Kidney (tissue), 14 donors: ENCODE measurements around the gene ACTL6B. TPM values are rescaled to one million over a fixed set of nuclear protein-coding genes. Genes with fewer than 3 reads are reported as not detected.

Experiments used
- DNase-seq, 5 donors: peaks; one replicate each; pipeline ENCODE4 v3.0.0-alpha.2; 2013 to 2020
- FAIRE-seq: peaks from 2 replicates; lab custom pipeline; 2012; peaks lifted over from hg19 to GRCh38; lab: Jason Lieb, UNC
- H3K27ac ChIP-seq, 2 donors: one replicate each; pipeline ENCODE4 v1.7.0; 2013; ENCODE audit warnings: low read depth in 2 of 2, low read length in 2 of 2, inconsistent platforms in 1 of 2
- H3K27me3 ChIP-seq: one replicate; pipeline ENCODE4 v1.7.1; 2013; ENCODE audit warnings: low read length, inconsistent platforms; ENCODE audit not compliant: control insufficient read depth, insufficient read depth
- H3K36me3 ChIP-seq, 3 donors: one replicate each; pipeline versions ENCODE4 v1.7.0 to v1.7.1; 2013; ENCODE audit warnings: low read length in 3 of 3, control low read depth in 1 of 3, inconsistent platforms in 1 of 3; ENCODE audit not compliant: insufficient read depth in 3 of 3, control insufficient read depth in 2 of 3
- H3K4me1 ChIP-seq, 3 donors: one replicate each; pipeline versions ENCODE4 v1.7.0 to v1.7.1; 2013; ENCODE audit warnings: low read length in 3 of 3, inconsistent platforms in 1 of 3, low read depth in 1 of 3; ENCODE audit not compliant: control insufficient read depth in 2 of 3, insufficient read depth in 2 of 3
- H3K4me3 ChIP-seq, 3 donors: one replicate each; pipeline versions ENCODE4 v1.7.0 to v1.8.1; 2013; ENCODE audit warnings: low read length in 3 of 3, control low read depth in 1 of 3, inconsistent platforms in 1 of 3
- H3K9ac ChIP-seq, 3 donors: one replicate each; pipeline versions ENCODE4 v1.7.0 to v1.7.1; 2013; ENCODE audit warnings: low read length in 3 of 3, control low read depth in 1 of 3, inconsistent platforms in 1 of 3
- H3K9me3 ChIP-seq, 3 donors: one replicate each; pipeline versions ENCODE4 v1.7.0 to v1.7.1; 2013; ENCODE audit warnings: low read length in 3 of 3, control low read depth in 1 of 3, inconsistent platforms in 1 of 3; ENCODE audit not compliant: control insufficient read depth in 2 of 3, insufficient read depth in 1 of 3
- intact Hi-C: fragments of 100-400 bp; cut with DNase I; formaldehyde crosslinking; loops from one replicate; pipeline ENCODE4 v1.11.1; 2022
- polyA plus RNA-seq: library from polyadenylated mRNA; stranded (reverse); fragments of 350-450 nt; fragmentation: Illumina TruSeq; extraction: RNeasy Lipid Tissue Mini Kit (QIAGEN cat#74804); gene quantifications from one replicate; pipeline ENCODE4 v1.2.3, GENCODE V29; 2014; ENCODE audit warnings: low read depth, low replicate concordance; ENCODE audit not compliant: insufficient read depth
- total RNA-seq: library from RNA; stranded (reverse); fragmentation: NEBNext Ultra II Directional; extraction: Animal tissue kit (Norgen Biotek cat#: 25700); gene quantifications from one replicate; pipeline ENCODE4 v1.2.1, GENCODE V29; 2021
- TF ChIP-seq, protein P1 (sequence below): IDR thresholded peaks from 3 replicates; pipeline ENCODE4 v1.5.1; 2012; ENCODE audit warnings: mild to moderate bottlenecking, moderate library complexity, borderline replicate concordance; ENCODE audit not compliant: insufficient read depth; ENCODE audit errors: extremely low read depth
- donor health status: control.
- donor health status: control.
- donor health status: control.
- donor health status: control.
- donor health status: control.
- donor health status: DM: yes; HTN: yes; CAD: no.
- donor health status: Normal renal cell carcinoma (clear cell type).

The ACTL6B gene
- total and polyA plus RNA-seq, 2 donors from 2014 or later, result not detected

GRCh38 chr7:100682991-100683658 lies 26.9 kb upstream of the ACTL6B start:
- no peak overlapping the region for H3K27ac ChIP-seq
- H3K36me3 ChIP-seq, result peaks cover 2 to 26% (median 16%) of the 10 kb centered on the region in 3 donors
- no peaks in the 10 kb centered on the region for H3K4me1 ChIP-seq
- FAIRE-seq (no peak), DNase-seq (peak in 2 of 5 donors; percentile 41 to 78)
- no peaks in the 10 kb centered on the region for H3K27me3 ChIP-seq
- TF ChIP-seq, protein P1, sequence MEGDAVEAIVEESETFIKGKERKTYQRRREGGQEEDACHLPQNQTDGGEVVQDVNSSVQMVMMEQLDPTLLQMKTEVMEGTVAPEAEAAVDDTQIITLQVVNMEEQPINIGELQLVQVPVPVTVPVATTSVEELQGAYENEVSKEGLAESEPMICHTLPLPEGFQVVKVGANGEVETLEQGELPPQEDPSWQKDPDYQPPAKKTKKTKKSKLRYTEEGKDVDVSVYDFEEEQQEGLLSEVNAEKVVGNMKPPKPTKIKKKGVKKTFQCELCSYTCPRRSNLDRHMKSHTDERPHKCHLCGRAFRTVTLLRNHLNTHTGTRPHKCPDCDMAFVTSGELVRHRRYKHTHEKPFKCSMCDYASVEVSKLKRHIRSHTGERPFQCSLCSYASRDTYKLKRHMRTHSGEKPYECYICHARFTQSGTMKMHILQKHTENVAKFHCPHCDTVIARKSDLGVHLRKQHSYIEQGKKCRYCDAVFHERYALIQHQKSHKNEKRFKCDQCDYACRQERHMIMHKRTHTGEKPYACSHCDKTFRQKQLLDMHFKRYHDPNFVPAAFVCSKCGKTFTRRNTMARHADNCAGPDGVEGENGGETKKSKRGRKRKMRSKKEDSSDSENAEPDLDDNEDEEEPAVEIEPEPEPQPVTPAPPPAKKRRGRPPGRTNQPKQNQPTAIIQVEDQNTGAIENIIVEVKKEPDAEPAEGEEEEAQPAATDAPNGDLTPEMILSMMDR, result no peak
- no peak overlapping the region for H3K4me3 ChIP-seq
- no peak overlapping the region for H3K9ac ChIP-seq
- intact Hi-C loops, result loop anchor here (10.0 kb wide), 2 partner anchors 108 to 218 kb away; partner anchors contain the start of genes SAP25 and SPACDR
- H3K9me3 ChIP-seq, result no peaks in the 10 kb centered on the region

GRCh38 chr7:100682228-100682741 lies 26.0 kb upstream of the ACTL6B start:
- H3K27me3 ChIP-seq, result no peaks in the 10 kb centered on the region
- H3K4me3 ChIP-seq, result no peak overlapping the region
- H3K9me3 ChIP-seq, result no peaks in the 10 kb centered on the region
- H3K36me3 ChIP-seq, result peaks cover 2 to 35% (median 21%) of the 10 kb centered on the region in 3 donors
- TF ChIP-seq, protein P1, result no peak
- no peak overlapping the region for H3K9ac ChIP-seq
- DNase-seq (peak in 2 of 5 donors; percentile 57 to 77), FAIRE-seq (no peak)
- intact Hi-C loops, result loop anchor here (10.0 kb wide), 2 partner anchors 107 to 217 kb away; partner anchors contain the start of genes SAP25 and SPACDR
- no peaks in the 10 kb centered on the region for H3K4me1 ChIP-seq
- no peak overlapping the region for H3K27ac ChIP-seq

- DNase-seq (peak in 2 of 5 donors; percentile 41 to 71), FAIRE-seq (no peak)
- intact Hi-C loops, result loop anchor here (10.0 kb wide), 2 partner anchors 107 to 217 kb away; partner anchors contain the start of genes SAP25 and SPACDR
- no peaks in the 10 kb centered on the region for H3K27me3 ChIP-seq
- no peaks in the 10 kb centered on the region for H3K9me3 ChIP-seq
- no peak overlapping the region for H3K9ac ChIP-seq
- TF ChIP-seq, protein P1, result no peak
- no peak overlapping the region for H3K27ac ChIP-seq
- H3K4me1 ChIP-seq, result no peaks in the 10 kb centered on the region
- H3K4me3 ChIP-seq, result no peak overlapping the region
- H3K36me3 ChIP-seq, result peaks cover 2 to 41% (median 26%) of the 10 kb centered on the region in 3 donors
Observed at GRCh38 chr7:100681491-100682227, 25.4 kb upstream of the ACTL6B start.
